Ishikawa (cell line): ENCODE results near the gene PVR.

Experiments
- CEBPB ChIP-seq: IDR thresholded peaks from 2 replicates; pipeline ENCODE4 v1.6.1; 2012
- CREB1 ChIP-seq: IDR thresholded peaks from 2 replicates; pipeline ENCODE4 v1.6.1; 2012; ENCODE audit warnings: low read depth
- EGR1 ChIP-seq: IDR thresholded peaks from 2 replicates; pipeline ENCODE4 v1.6.1; 2012
- FOXM1 ChIP-seq: IDR thresholded peaks from 2 replicates; pipeline ENCODE4 v1.6.1; 2012; ENCODE audit warnings: low read depth, borderline replicate concordance
- TAF1 ChIP-seq: IDR thresholded peaks from 2 replicates; pipeline ENCODE4 v1.6.1; 2012; ENCODE audit warnings: low read depth, mild to moderate bottlenecking
- TF ChIP-seq, protein P1 (sequence below): IDR thresholded peaks from 2 replicates; pipeline ENCODE4 v1.6.1; 2012; ENCODE audit warnings: low read depth, mild to moderate bottlenecking
- TF ChIP-seq, protein P2 (sequence below): IDR thresholded peaks from 2 replicates; pipeline ENCODE4 v1.6.1; 2012

DNA sequence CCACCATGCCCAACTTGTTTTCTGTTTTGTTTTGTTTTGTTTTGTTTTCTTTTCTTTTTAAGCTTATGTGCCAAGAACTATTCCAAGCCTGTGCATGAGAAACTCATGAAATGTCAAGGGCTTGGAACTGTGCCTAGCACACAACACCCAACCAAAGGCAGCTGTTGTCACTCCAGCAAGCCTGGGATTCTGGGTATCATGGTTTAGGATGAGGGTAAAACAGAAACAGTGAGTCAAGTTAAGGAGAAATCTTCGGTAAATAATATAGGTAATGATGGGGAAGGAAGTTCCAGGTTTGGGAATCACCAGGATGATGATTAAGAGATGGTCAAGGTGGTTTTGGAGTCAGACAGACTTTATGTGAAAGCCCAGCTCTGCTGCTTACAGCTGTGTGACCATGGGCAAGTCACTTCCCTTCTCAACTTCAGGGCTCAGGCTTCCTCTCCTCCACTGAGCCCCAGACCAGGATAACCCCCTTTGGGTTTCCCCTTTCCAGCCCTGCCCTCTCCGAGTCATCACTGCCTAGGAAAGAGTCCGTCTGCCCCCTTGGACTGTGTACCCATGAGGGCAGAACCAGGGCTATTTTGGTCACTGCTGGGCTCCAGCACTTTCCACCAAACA is 5.0 kb downstream of the PVR start:
- TF ChIP-seq, protein P1, sequence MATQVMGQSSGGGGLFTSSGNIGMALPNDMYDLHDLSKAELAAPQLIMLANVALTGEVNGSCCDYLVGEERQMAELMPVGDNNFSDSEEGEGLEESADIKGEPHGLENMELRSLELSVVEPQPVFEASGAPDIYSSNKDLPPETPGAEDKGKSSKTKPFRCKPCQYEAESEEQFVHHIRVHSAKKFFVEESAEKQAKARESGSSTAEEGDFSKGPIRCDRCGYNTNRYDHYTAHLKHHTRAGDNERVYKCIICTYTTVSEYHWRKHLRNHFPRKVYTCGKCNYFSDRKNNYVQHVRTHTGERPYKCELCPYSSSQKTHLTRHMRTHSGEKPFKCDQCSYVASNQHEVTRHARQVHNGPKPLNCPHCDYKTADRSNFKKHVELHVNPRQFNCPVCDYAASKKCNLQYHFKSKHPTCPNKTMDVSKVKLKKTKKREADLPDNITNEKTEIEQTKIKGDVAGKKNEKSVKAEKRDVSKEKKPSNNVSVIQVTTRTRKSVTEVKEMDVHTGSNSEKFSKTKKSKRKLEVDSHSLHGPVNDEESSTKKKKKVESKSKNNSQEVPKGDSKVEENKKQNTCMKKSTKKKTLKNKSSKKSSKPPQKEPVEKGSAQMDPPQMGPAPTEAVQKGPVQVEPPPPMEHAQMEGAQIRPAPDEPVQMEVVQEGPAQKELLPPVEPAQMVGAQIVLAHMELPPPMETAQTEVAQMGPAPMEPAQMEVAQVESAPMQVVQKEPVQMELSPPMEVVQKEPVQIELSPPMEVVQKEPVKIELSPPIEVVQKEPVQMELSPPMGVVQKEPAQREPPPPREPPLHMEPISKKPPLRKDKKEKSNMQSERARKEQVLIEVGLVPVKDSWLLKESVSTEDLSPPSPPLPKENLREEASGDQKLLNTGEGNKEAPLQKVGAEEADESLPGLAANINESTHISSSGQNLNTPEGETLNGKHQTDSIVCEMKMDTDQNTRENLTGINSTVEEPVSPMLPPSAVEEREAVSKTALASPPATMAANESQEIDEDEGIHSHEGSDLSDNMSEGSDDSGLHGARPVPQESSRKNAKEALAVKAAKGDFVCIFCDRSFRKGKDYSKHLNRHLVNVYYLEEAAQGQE = no peak
- TF ChIP-seq TAF1 (no peak), EGR1 (no peak), CREB1 (no peak), FOXM1 (no peak), CEBPB (no peak)
- TF ChIP-seq, protein P2, sequence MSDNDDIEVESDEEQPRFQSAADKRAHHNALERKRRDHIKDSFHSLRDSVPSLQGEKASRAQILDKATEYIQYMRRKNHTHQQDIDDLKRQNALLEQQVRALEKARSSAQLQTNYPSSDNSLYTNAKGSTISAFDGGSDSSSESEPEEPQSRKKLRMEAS = no peak
